Measurements from ENCODE around the gene PLPP1. TPM values are rescaled to one million over a fixed set of nuclear protein-coding genes. Genes with fewer than 3 reads are reported as not detected.

Gene PLPP1
- total and polyA plus RNA-seq, 2 of the 13 experiments (the other 11 are each of a cell fraction or from before 2014, with no cell fraction given), result 7.3 to 12.1 TPM

- WGBS (ENCODE audit: low lambda C conversion rate), result 100% methylated on average over 1 of the region's 1 CpG
- Histone ChIP-seq H3K4me2 (ENCODE audit: low read depth, low read length) (no peak overlapping the region), H3K27ac (ENCODE audit: extremely low read length, insufficient read depth, low read length) (no peak overlapping the region), H3K4me1 (ENCODE audit: insufficient read depth, low read length) (no peaks in the 10 kb centered on the region), H3K4me3 (replicated peaks in 1 of 3; ENCODE audit: insufficient read depth in 1 of 3, low read depth in 2 of 3, low read length in 3 of 3) (no peak overlapping the region), H3K9ac (ENCODE audit: insufficient read depth, low read depth, low read length) (no peak overlapping the region), H3K27me3 (ENCODE audit: control insufficient read depth in 1 of 2, insufficient read depth in 2 of 2, low read length in 2 of 2) (no peaks in the 10 kb centered on the region), H2AFZ (ENCODE audit: low read length) (no peak overlapping the region), H3K79me2 (ENCODE audit: insufficient read depth, low read length) (no peaks in the 10 kb centered on the region), H4K20me1 (ENCODE audit: insufficient read depth, low read length) (no peaks in the 10 kb centered on the region), H3K36me3 (replicated peaks in 1 of 2; ENCODE audit: control insufficient read depth in 1 of 2, insufficient read depth in 2 of 2, low read length in 2 of 2) (peaks cover 13 to 49% of the 10 kb centered on the region in 2 experiments), H3K9me3 (ENCODE audit: low read length) (no peaks in the 10 kb centered on the region)
- DNase-seq (ENCODE audit: low spot score) (no peak), ATAC-seq (no peak), FAIRE-seq (no peak)
- ChIA-PET POLR2A (no interaction called here), CTCF (ENCODE audit: low intra/inter-chr PET ratio, low total read pairs) (no interaction called here)
- TF ChIP-seq ZNF121 (CRISPR knock-in tag; IDR thresholded peaks at IDR 0.05) (peak; percentile 68), YEATS4 (CRISPR knock-in tag; IDR thresholded peaks at IDR 0.05; ENCODE audit: borderline replicate concordance) (no peak)
- in situ Hi-C loops (cut with HindIII; ENCODE audit: extremely low pct_ligation_motif_present, low pct_unique_long_range_greater_than_20kb) (loop anchor here (5.0 kb wide), 1 partner anchor 283 kb away; no protein-coding TSS in a partner anchor), intact Hi-C loops (cut with micrococcal nuclease; ENCODE audit: unreplicated experiment) (loop anchor here (10.0 kb wide), 1 partner anchor 235 kb away; the partner anchor contains the start of gene CDC20B)
- BruUV-seq (replicated peaks), result no TSS peak
Observed at GRCh38 chr5:55409775-55410174, 125.0 kb downstream of the PLPP1 start.

GRCh38 chr5:55407984-55408383, 126.8 kb downstream of the PLPP1 start:
- intact Hi-C loops (cut with micrococcal nuclease; ENCODE audit: unreplicated experiment) (loop anchor here (1.0 to 10.0 kb wide), 2 partner anchors 233 to 284 kb away; partner anchors contain the start of gene CDC20B), in situ Hi-C loops (cut with HindIII; ENCODE audit: extremely low pct_ligation_motif_present, low pct_unique_long_range_greater_than_20kb) (loop anchor here (5.0 kb wide), 1 partner anchor 284 kb away; no protein-coding TSS in a partner anchor)
- Histone ChIP-seq H3K36me3 (replicated peaks in 1 of 2; ENCODE audit: control insufficient read depth in 1 of 2, insufficient read depth in 2 of 2, low read length in 2 of 2) (peaks cover 17 to 51% of the 10 kb centered on the region in 2 experiments), H3K9ac (ENCODE audit: insufficient read depth, low read depth, low read length) (no peak overlapping the region), H3K4me3 (replicated peaks in 1 of 3; ENCODE audit: insufficient read depth in 1 of 3, low read depth in 2 of 3, low read length in 3 of 3) (no peak overlapping the region), H3K79me2 (ENCODE audit: insufficient read depth, low read length) (no peaks in the 10 kb centered on the region), H2AFZ (ENCODE audit: low read length) (no peak overlapping the region), H3K27ac (ENCODE audit: extremely low read length, insufficient read depth, low read length) (no peak overlapping the region), H3K9me3 (ENCODE audit: low read length) (no peaks in the 10 kb centered on the region), H3K4me1 (ENCODE audit: insufficient read depth, low read length) (no peaks in the 10 kb centered on the region), H4K20me1 (ENCODE audit: insufficient read depth, low read length) (no peaks in the 10 kb centered on the region), H3K27me3 (ENCODE audit: control insufficient read depth in 1 of 2, insufficient read depth in 2 of 2, low read length in 2 of 2) (no peaks in the 10 kb centered on the region), H3K4me2 (ENCODE audit: low read depth, low read length) (no peak overlapping the region)
- TF ChIP-seq ELF3 (CRISPR knock-in tag; IDR thresholded peaks at IDR 0.05) (no peak), ZNF670 (CRISPR knock-in tag; IDR thresholded peaks at IDR 0.05; ENCODE audit: borderline replicate concordance) (no peak), JUND (CRISPR knock-in tag; IDR thresholded peaks at IDR 0.05) (no peak), RCOR2 (CRISPR knock-in tag; IDR thresholded peaks at IDR 0.05) (no peak), NFKBIZ (CRISPR knock-in tag; IDR thresholded peaks at IDR 0.05) (no peak), JUN (CRISPR knock-in tag; IDR thresholded peaks at IDR 0.05) (no peak), NFKB2 (CRISPR knock-in tag; IDR thresholded peaks at IDR 0.05; ENCODE audit: borderline replicate concordance) (no peak), ZBTB46 (CRISPR knock-in tag; IDR thresholded peaks at IDR 0.05; ENCODE audit: borderline replicate concordance) (no peak), THAP8 (CRISPR knock-in tag; IDR thresholded peaks at IDR 0.05; ENCODE audit: borderline replicate concordance) (no peak)
- POLR2A ChIA-PET, result no interaction called here
- CTCF ChIA-PET (ENCODE audit: low intra/inter-chr PET ratio, low total read pairs), result interaction anchor here (0.9 kb wide), 1 partner anchor 283 kb away, joined by 3 read pairs; no protein-coding TSS in a partner anchor
- 94% methylated on average over 3 of the region's 3 CpGs for WGBS (ENCODE audit: low lambda C conversion rate)
- ATAC-seq (no peak), FAIRE-seq (no peak), DNase-seq (ENCODE audit: low spot score) (no peak)
- BruUV-seq (replicated peaks), result no TSS peak

Data from HepG2 (cell line).